PC-3 (cell line): ENCODE measurements around the gene PEX11B. TPM values are rescaled to one million over a fixed set of nuclear protein-coding genes. Genes with fewer than 3 reads are reported as not detected.
"Not testable (repeated sequence)": the region's sequence is repeated elsewhere in the genome, so short reads cannot be mapped to it uniquely, and the experiment has no call there.

Source experiments
- ATAC-seq: fragments of 200-7000 bp; cut with Tn5 transposase; 2 replicates; pipeline ENCODE4 v1.9.1; 2020; ENCODE audit warnings: mild to moderate bottlenecking, moderate library complexity
- BruUV-seq: library from RNA; stranded (reverse); fragments of 400-500 nt; replicated peaks from 2 replicates; lab custom pipeline; 2021; lab: Mats Ljungman, UMichigan
- CTCF ChIA-PET: fragments of 300-600 bp; sonication (Branson Sonifier 250); formaldehyde crosslinking; loops from one replicate; lab custom pipeline; 2022; ENCODE audit warnings: antibody characterized with exemption; lab: Charles Lee
- POLR2A ChIA-PET: fragments of 300-600 bp; sonication (Branson Sonifier 250); formaldehyde crosslinking; loops from one replicate; lab custom pipeline; 2022; ENCODE audit warnings: antibody characterized with exemption; ENCODE audit not compliant: unreplicated experiment; lab: Charles Lee
- DNase-seq: peaks from one replicate; pipeline ENCODE4 v3.0.0-alpha.2; 2015
- H2AFZ ChIP-seq: fragments of 300-600 bp; sonication (generic); 2 replicates; pipeline ENCODE4 v1.6.0; 2016; ENCODE audit warnings: antibody characterized with exemption, low read length
- H3F3A ChIP-seq: fragments of 300-600 bp; sonication (generic); one replicate; pipeline ENCODE4 v1.6.0; 2017; ENCODE audit warnings: antibody characterized with exemption, low read length, control low read depth, mild to moderate bottlenecking; ENCODE audit not compliant: unreplicated experiment
- H3K27ac ChIP-seq: fragments of 300-600 bp; sonication (generic); 2 replicates; pipeline ENCODE4 v1.5.1; 2016; ENCODE audit warnings: mild to moderate bottlenecking, low read length
- H3K27me3 ChIP-seq: fragments of 300-600 bp; sonication (generic); 2 replicates; pipeline ENCODE4 v1.6.1; 2016; ENCODE audit warnings: low read length, mixed read lengths
- H3K36me3 ChIP-seq: fragments of 300-600 bp; sonication (generic); 2 replicates; pipeline ENCODE4 v1.6.1; 2016; ENCODE audit warnings: low read depth, mixed run types, low read length, mixed read lengths
- H3K4me1 ChIP-seq: fragments of 300-600 bp; sonication (generic); 2 replicates; pipeline ENCODE4 v1.5.1; 2016; ENCODE audit warnings: low read length; ENCODE audit not compliant: insufficient read depth
- H3K4me2 ChIP-seq: fragments of 300-600 bp; sonication (generic); 2 replicates; pipeline ENCODE4 v1.6.0; 2016; ENCODE audit warnings: low read length
- H3K4me3 ChIP-seq: fragments of 300-600 bp; sonication (generic); 2 replicates; pipeline ENCODE4 v1.5.1; 2016; ENCODE audit warnings: mild to moderate bottlenecking, low read length, mixed read lengths
- H3K79me2 ChIP-seq: fragments of 300-600 bp; sonication (generic); 2 replicates; pipeline ENCODE4 v1.6.1; 2017; ENCODE audit warnings: low read length, mixed read lengths
- H3K9ac ChIP-seq: fragments of 300-600 bp; sonication (generic); 2 replicates; pipeline ENCODE4 v1.6.0; 2016; ENCODE audit warnings: mild to moderate bottlenecking, low read length
- H3K9me2 ChIP-seq: fragments of 300-600 bp; sonication (generic); replicated peaks from 2 replicates; pipeline ENCODE4 v1.6.1; 2016; ENCODE audit warnings: mixed run types, low read length, mixed read lengths
- H3K9me3 ChIP-seq: fragments of 300-600 bp; sonication (generic); 2 replicates; pipeline ENCODE4 v1.6.1; 2016; ENCODE audit warnings: low read length, mixed read lengths
- H4K20me1 ChIP-seq: fragments of 300-600 bp; sonication (generic); 2 replicates; pipeline ENCODE4 v1.6.1; 2016; ENCODE audit warnings: low read length, mixed read lengths
- CTCF ChIP-seq: fragments of 300-600 bp; sonication (generic); conservative IDR thresholded peaks from 2 replicates; pipeline ENCODE4 v1.5.1; 2017; ENCODE audit warnings: antibody characterized with exemption, low read depth, mild to moderate bottlenecking, low read length
- EZH2 ChIP-seq: fragments of 300-600 bp; sonication (generic); IDR thresholded peaks from one replicate; pipeline ENCODE4 v1.6.1; 2017; ENCODE audit warnings: antibody characterized with exemption, mild to moderate bottlenecking, low read length; ENCODE audit not compliant: unreplicated experiment
- EZH2phosphoT487 ChIP-seq: fragments of 300-600 bp; sonication (generic); IDR thresholded peaks from 2 replicates; pipeline ENCODE4 v1.6.1; 2018; ENCODE audit warnings: mild to moderate bottlenecking, antibody characterized with exemption, low read length, borderline replicate concordance
- intact Hi-C: fragments of 100-400 bp; cut with micrococcal nuclease; formaldehyde crosslinking; loops from 2 replicates; pipeline ENCODE4 v1.9.0; 2023
- total RNA-seq: library from RNA; depleted of rRNA; stranded (reverse); fragments of >200 nt; gene quantifications from 2 replicates; pipeline ENCODE4 v1.2.3, GENCODE V29; 2014

Gene PEX11B
- total RNA-seq, 1 experiment from 2014 or later = 27.4 TPM

- intact Hi-C loops = loop anchor here (1.0 to 2.0 kb wide), 5 partner anchors 7 to 87 kb away; partner anchors contain the start of gene PIAS3
- CTCF ChIA-PET = interaction anchor here (1.0 to 1.4 kb wide), 2 partner anchors 31 to 35 kb away, joined by 6 to 8 read pairs; partner anchors contain the start of gene LIX1L
- BruUV-seq = TSS peak; percentile 74
Observed at GRCh38 chr1:145926686-145927062, 8.2 kb upstream of the PEX11B start.

GRCh38 chr1:145922266-145922665 lies 3.7 kb upstream of the PEX11B start:
- TF ChIP-seq EZH2 (no peak), EZH2phosphoT487 (no peak), CTCF (no peak)
- CTCF ChIA-PET = interaction anchor here (0.6 kb wide), 1 partner anchor 9 kb away, joined by 3 read pairs; no protein-coding TSS in a partner anchor

More at GRCh38 chr1:145926686-145927062, 8.2 kb upstream of the PEX11B start:
- H3K27ac ChIP-seq = peak overlapping the region; percentile 83
- ATAC-seq (peak; percentile 7), DNase-seq (no peak)
- POLR2A ChIA-PET = interaction anchor here (0.5 to 1.1 kb wide), 5 partner anchors 31 to 41 kb away, joined by 3 to 12 read pairs (median 5); partner anchors contain the start of genes ANKRD34A, ANKRD35, LIX1L and POLR3GL
- H4K20me1 ChIP-seq = peaks cover 7% of the 10 kb centered on the region; the same call in 1 of the 2 replicates
- H2AFZ ChIP-seq = no peak overlapping the region
- H3K79me2 ChIP-seq = peaks cover 23% of the 10 kb centered on the region
- no peaks in the 10 kb centered on the region for H3K27me3 ChIP-seq
- H3K9me2 ChIP-seq = no peaks in the 10 kb centered on the region
- H3K4me3 ChIP-seq = peak overlapping the region; percentile 75
- TF ChIP-seq EZH2phosphoT487 (no peak), EZH2 (no peak), CTCF (no peak)
- H3F3A ChIP-seq = peaks cover 5% of the 10 kb centered on the region
- peak overlapping the region; percentile 94 for H3K4me2 ChIP-seq
- no peaks in the 10 kb centered on the region for H3K9me3 ChIP-seq
- H3K9ac ChIP-seq = peak overlapping the region; percentile 97
- H3K36me3 ChIP-seq = peaks cover 16% of the 10 kb centered on the region
- peaks cover 13% of the 10 kb centered on the region for H3K4me1 ChIP-seq

GRCh38 chr1:145920297-145920696 lies 1.8 kb upstream of the PEX11B start:
- CTCF ChIA-PET, intact Hi-C loops, H3K27ac ChIP-seq, POLR2A ChIA-PET, H2AFZ ChIP-seq, H3K9ac ChIP-seq, H3K9me2 ChIP-seq, H3K9me3 ChIP-seq, H4K20me1 ChIP-seq, H3K27me3 ChIP-seq, H3K36me3 ChIP-seq, ATAC-seq, DNase-seq, BruUV-seq: not testable (repeated sequence)
- peaks cover 24% of the 10 kb centered on the region for H3K4me1 ChIP-seq
- peak overlapping the region; percentile 81 for H3K4me3 ChIP-seq
- peaks cover 15% of the 10 kb centered on the region for H3K79me2 ChIP-seq
- peak overlapping the region; percentile 99 for H3K4me2 ChIP-seq
- H3F3A ChIP-seq = peaks cover 18% of the 10 kb centered on the region

More at GRCh38 chr1:145922266-145922665, 3.7 kb upstream of the PEX11B start:
- H3K4me3 ChIP-seq = no peak overlapping the region
- DNase-seq (no peak), ATAC-seq (no peak)
- peaks cover 23% of the 10 kb centered on the region for H3K4me1 ChIP-seq
- H3K36me3 ChIP-seq = peaks cover 16% of the 10 kb centered on the region
- intact Hi-C loops = no loop called here
- peaks cover 18% of the 10 kb centered on the region for H3F3A ChIP-seq
- no peaks in the 10 kb centered on the region for H3K27me3 ChIP-seq
- no peak overlapping the region for H3K27ac ChIP-seq
- POLR2A ChIA-PET = no interaction called here
- H2AFZ ChIP-seq = no peak overlapping the region
- no peak overlapping the region for H3K9ac ChIP-seq
- H3K9me3 ChIP-seq = no peaks in the 10 kb centered on the region
- peaks cover 29% of the 10 kb centered on the region for H3K79me2 ChIP-seq
- H4K20me1 ChIP-seq = peaks cover 7% of the 10 kb centered on the region; the same call in 1 of the 2 replicates
- H3K9me2 ChIP-seq = no peaks in the 10 kb centered on the region
- no peak overlapping the region for H3K4me2 ChIP-seq
- no TSS peak for BruUV-seq
